ENCODE results near the gene BMP7. TPM values are rescaled to one million over a fixed set of nuclear protein-coding genes. Genes with fewer than 3 reads are reported as not detected.

The BMP7 gene
- total and polyA plus RNA-seq, 2 of the 8 experiments (the other 6 are each of a cell fraction or from before 2014, with no cell fraction given): 9.2 to 14.7 TPM

- no peak for TF ChIP-seq CHD7 (IDR thresholded peaks at IDR 0.05; ENCODE audit: insufficient replicate concordance, low read length)
- no peak for TF ChIP-seq USF2 (IDR thresholded peaks at IDR 0.05; ENCODE audit: low read length)
- no peak for TF ChIP-seq HDAC2 (IDR thresholded peaks at IDR 0.05; ENCODE audit: borderline replicate concordance in 1 of 2, low read depth in 2 of 2, low read length in 2 of 2)
- TF ChIP-seq GABPA (IDR thresholded peaks at IDR 0.05; ENCODE audit: borderline replicate concordance, insufficient read depth, low read length): no peak
- no peak for TF ChIP-seq EZH2 (IDR thresholded peaks at IDR 0.05; ENCODE audit: low read depth, low read length, severe bottlenecking)
- no peak for TF ChIP-seq POLR2AphosphoS5 (IDR thresholded peaks at IDR 0.05; ENCODE audit: low read depth, low read length)
- TF ChIP-seq TAF1 (IDR thresholded peaks at IDR 0.05; ENCODE audit: low read depth, low read length): no peak
- TF ChIP-seq SIRT6 (IDR thresholded peaks at IDR 0.05; ENCODE audit: low read length): no peak
- no peak for TF ChIP-seq SP1 (IDR thresholded peaks at IDR 0.05; ENCODE audit: low read depth, low read length)
Observed at GRCh38 chr20:57240581-57241362, 25.7 kb downstream of the BMP7 start (continued).

Measured in H1 (cell line).